GM03348 (cell line): Measurements from ENCODE around the gene GREM1.

Source experiments
- DNase-seq: peaks from one replicate; pipeline ENCODE4 v3.0.0; 2012; ENCODE audit warnings: low spot score

Gene GREM1

DNA sequence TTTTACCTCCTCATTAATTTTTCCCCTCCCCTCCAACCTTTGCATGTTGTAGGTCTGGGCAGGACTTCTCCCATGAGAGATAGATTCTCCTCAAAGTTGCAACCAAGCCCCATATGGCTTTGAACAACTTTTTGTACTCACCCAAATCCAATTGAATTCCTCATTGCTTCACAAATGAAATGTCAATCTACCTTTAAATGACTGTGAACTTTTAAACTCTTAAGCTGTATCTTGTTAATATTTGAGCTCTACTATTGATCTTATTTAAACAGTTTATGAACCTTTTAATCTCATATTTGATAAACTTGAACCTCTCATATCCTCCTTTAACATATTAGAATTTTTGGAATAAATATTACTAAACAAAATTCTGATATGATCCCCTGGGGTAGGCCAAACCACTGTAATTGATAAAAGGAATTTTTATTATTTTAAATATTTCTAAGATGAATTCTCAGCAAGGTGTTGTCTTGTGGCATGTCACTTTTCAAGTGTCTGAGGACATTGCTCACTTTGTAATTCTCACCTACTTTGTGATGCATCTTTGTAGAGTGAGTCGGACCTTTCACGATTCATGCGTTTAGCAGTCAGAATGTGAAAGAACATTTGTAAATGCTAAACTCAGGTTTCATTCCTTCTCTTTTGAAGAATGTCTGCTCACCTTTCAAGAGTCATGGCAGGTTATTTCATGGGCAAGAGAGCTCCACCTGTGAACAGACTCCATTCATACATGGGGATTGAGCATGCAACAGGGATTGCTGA is 23.4 kb upstream of the GREM1 start:
- DNase-seq, result no peak

DNA sequence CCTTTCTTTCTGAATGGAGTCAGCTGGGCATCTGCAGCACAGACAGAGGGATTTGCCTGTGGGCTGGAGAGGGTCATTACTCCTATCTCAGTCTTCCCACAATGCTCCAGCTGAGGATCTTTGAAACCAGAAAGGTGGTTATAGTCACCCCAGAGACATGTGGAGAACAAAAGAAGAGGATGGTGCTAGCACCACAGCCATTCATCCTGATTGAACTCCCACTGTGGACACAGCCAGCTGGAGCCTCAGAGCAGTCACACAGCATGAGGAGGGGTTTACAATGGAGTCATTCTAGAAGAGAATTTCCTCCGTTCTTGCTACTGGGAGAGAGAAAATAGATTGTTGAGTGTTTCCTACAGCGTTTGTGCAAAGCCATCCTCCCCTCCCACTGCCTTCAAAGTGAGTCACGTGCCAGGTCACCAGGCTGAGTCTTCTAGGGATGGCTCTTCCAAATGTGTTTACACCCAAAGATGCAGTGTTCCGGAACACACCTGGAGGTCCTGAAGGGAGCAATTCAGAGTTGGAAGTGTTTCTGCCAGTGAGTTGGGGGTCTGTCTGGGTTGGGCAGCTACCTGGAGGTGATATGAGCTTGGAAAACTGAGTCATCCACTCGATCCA is 18.9 kb upstream of the GREM1 start:
- DNase-seq, result no peak

DNA sequence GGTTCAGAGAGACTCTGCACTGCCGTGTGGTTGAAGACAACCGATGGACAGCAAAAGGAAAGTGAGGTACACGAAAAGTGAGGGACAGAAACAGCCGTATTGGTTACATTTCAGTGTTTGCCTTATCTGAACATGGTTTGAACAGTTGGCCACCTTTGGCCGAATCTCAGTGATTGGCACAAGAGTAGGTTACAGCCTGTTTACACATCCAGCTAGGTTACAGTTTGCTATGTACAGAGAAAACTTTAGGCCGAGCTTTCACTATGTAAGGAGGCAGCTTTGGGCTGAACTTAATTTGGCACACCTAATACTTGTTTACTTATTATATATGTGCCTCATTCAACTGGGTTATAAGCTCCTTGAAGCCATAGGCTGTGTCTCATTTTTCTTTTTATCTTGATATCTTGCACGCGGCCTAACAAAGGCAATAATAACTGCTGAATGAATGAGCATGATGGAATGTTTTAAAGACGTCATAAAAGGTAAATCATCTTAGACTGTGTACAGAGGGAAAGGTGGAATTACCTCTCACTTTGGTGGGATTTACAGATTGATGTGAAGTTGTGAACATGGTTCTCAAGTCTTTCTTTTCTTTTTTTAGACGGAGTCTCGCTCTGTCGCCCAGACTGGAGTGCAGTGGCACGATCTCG is 17.2 kb upstream of the GREM1 start:
- no peak for DNase-seq

DNA sequence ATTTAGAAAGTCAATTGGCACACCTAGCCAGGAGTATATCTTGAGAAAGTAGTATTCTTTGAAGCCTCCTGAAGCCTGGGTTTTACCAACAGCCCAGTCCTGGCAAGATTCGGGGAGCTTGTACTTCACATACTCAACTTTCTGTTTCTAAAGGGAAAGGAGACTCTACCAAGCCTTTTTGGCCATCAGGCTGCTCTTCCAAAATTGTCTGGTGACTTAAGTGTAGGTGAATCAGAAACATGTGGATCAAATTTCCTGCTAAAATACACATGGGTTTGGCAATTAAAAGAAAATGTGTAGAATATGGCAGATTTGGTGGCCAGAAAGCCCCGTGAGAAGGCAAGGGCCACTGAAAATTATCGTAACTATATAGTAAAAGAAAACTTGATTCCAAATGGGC is 15.9 kb upstream of the GREM1 start:
- DNase-seq, result no peak

DNA sequence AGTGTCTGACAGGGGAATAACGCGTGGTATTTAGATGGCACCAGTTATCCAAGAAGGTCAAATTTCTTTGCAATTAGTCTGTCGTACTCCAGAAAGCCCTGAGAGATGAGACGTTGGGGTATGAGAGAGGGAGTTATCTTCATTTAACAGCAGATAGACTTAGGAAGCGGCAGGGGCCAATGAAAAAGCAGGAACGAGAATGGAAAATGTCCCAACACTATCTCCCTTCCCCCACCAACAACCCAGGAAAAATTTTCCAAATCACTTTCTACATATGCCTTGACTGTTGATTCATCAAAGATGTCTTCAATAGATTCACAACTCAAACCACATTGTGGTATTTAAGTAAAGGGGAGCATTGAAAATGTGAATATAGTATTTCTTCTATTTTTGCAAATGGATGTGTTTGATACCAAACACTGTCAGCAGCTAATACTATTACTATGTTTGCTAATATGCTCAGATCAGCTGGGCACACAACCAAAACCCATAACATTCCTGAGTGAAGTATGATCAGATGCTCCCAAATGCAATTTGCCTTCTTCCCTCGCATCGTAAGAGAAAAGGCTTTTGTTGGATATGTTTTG is 13.3 kb upstream of the GREM1 start:
- peak; percentile 59 for DNase-seq

DNA sequence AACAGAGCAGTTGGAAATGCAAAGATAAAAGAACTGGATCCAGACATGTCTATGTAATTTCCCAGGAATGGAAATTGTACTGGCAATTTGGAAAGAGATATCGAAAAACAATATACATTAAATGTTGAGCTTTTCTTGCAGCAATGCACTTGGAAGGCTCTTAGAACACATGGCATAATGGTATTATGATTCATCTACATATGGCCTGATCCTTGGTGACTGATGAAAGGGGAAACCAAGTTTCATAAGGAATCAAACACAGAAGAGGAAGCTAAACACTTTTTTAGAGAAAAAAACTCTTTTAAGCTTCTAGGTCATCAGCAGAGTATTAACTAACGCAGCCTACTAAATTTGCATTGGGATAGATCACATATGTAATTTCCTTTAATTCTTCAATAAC is 12.4 kb upstream of the GREM1 start:
- DNase-seq, result no peak

DNA sequence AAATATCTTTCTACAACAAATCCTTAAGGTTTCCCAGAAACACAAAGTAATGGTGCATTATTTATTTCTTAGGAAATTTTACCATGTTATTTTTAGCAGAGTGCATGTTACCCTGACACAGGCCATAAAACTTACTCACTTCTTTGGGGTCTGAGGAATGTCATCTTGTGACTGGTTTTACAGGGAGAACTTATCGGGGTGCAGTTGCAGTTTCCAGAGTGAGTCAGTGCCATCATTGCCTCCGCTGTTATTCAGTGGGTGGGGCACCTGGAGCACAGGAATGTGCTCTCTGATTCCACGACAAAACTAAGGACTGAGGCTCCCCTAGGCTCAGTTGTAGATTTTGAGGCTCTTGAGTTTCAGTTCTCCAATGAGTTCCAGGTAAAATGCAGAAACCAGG is 11.1 kb upstream of the GREM1 start:
- peak; percentile 68 for DNase-seq

DNA sequence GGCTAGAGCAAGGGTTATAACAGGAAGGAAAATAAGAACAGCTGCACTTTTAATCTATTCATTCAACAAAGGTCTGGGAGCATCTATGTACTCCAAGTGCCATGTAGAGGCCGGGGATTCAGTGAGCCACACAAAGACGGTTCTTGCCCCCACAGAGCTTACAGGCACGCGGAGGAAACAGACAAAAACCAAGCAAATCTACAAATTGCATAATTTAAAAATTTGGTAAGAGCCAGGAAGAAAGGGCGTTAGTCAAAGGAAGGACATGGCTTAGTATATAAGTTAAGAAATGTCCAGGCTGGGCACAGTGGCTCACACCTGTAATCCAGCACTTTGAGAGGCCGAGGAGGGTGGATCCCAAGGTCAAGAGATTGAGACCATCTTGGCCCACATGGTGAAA is 10.4 kb upstream of the GREM1 start:
- no peak for DNase-seq

DNA sequence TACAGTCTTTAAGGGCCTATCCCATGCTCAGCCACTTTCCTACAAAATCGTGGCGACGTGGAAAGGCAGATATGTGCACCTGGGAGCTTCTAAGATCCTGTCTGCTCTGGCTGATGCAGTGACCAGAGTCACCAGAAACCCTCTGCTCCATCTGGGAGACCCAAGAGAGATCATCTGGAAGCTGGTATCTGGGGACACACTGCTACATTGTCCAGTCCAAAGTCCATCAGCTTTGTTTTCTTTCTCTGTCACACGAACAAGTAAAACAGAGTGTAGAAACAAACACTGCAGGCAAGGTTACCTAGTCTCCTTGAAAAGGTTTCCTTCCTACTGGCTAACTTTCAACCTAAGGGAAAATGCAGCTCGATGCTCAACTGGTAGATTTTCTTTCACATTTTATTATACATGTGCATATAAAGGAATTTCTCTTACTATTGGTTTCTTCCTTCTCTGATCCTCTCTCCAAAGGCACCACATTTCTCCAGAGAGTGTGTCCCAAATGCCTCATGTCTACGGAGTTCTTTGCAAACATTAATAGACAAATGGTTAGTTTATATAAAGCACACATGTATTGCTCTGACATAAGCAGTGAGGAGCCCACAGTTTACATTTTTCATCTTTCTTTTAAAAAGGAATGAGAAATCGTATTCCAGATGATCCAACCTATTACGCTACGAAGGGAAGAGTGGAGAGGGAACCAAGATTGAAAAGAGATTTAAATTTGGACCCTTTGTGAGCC is 8.3 kb upstream of the GREM1 start:
- no peak for DNase-seq

DNA sequence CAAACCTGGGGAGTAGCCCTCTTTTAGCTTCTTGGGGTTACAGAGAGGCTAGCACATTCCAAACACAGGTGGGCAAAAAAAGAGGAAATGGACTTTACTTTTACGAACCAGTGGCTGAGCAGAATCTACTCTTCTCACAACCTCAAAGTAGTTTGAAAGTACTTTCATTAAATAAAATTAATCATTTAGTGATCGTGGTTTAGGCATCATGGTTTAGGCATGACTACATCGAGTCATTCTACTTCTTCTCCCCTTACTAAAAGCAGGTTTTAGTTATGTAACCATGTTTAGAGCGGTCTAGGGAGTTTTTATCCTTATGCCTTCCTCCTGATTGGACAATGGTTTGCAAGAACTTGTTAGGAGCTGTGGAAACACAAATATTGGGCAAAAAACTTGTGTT is 2.5 kb upstream of the GREM1 start:
- DNase-seq, result no peak

DNA sequence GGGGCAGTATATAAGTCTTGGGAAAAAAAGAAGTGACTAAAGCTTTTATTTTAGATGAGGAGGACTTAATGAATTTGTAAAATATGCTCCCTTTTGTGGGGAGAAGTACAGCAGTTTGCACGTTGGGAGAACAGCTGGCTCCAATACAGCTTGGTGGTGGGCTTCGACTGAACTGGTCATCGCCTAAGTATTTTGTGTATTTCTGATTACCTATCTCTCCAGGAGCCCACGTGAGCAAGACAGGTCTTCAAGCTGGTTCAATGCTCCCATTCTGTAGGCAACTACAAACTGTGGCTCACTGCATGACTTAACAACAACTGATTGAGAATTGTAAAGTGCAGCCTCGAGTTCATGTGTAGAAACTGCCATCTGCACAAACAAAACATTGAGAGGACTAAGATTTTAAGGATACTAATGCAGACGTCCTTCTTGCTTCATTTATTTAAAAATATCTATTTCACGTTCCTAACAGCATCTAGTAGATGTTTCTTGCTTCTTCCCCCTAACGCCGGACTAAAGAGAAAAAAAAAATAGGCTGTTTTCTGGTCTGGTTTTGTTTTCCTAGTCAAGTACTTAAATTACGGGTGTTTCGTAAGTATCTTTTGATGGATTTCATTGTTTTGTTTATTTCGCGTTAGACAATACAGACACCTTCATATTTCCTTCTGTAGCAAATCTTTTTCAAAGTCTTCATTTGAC is 1.4 kb upstream of the GREM1 start:
- DNase-seq, result no peak

DNA sequence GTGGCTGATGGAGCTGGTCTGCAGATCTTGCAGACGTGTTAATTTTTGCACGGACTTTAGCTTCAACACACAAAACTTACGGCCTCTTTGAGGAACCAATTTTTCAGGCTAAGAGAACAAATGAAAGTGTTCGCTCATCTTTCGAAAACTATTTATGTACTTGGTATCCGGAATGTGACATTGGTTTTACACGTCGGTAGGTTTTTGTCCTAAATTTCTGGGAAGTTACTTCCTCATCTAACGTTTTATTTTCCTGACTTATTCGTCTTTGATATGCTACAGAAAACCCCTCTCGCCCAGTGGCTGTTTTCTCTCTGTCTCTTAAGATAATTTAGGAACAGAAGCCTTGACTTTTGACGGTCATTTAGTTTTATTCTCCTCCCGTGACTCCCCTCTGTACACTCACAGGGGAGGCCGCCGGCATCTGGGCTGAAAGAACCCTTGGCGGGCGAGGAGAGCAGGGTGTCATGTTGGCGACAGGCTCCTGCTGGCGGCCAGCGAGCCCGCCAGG is 834 bp upstream of the GREM1 start:
- DNase-seq, result no peak

DNA sequence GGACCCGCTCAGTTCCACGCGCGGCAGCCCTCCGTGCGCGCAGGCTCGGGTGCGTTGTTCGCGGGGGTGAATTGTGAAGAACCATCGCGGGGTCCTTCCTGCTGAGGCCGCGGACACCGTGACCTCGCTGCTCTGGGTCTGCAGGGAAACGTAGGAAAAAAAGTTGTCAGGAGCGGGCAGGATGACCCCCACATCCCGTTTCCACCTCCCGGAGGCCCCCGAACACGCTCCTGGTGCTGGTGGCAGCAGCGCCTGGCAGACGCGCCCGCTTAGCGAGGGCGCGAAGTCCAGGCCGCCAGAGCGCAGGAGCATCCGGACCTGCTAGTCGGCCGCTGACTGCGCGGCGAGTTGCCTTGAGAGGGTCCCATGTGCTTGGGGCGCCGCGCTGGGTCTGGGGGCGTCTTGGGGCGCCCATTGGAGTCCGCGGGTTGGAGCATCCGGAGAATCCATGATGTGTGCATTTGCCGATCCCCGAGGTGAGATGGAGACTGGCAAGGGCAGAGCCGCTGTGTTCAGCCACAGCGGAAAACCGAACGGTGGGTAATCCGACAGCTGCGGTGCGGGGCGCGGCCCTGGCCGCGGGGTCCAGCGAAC is 520 bp downstream of the GREM1 start:
- peak; percentile 45 for DNase-seq

DNA sequence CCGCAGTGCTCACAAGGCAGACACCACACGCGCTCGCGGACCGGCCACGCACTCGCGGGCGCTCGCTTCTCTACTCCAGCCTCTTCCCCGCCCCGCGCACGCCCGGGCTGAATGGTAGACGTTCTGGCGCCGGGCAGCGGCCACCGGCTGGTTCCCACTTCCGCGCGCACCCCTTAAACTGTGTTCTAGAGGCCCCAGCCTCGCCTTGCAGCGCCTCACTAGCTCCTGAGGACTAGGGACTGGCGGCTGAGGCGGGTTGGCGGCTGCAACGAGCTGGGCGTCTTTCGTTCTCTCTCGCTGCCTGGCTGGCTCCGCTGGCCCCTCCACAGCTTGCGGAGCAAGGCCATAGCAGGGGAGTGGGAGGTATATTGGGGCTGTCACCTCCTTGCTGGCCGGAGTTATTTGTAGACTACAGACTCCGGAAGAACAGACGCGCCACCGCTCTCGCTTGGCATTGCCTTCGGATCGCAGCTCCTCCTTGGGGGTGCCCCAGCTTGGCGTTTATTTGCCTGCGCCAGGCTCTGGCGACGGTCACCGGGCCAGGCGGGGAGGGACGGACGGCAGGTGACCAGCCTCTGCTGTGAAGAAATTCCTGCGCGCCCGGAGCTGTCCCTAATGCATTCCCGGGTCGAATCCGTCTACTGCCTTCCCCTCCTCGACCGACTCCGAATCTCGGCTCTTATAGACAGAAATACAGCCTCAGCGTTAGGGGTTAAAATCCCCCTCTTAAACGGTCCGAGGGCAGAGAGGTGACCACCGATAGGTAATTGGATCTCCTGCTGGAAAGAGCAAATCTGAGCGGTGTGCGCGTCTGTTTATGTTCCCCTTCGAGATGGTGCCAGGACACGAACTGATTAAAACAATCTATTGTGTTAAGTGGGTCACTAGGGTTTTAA is 1.3 kb downstream of the GREM1 start:
- peak; percentile 25 for DNase-seq

DNA sequence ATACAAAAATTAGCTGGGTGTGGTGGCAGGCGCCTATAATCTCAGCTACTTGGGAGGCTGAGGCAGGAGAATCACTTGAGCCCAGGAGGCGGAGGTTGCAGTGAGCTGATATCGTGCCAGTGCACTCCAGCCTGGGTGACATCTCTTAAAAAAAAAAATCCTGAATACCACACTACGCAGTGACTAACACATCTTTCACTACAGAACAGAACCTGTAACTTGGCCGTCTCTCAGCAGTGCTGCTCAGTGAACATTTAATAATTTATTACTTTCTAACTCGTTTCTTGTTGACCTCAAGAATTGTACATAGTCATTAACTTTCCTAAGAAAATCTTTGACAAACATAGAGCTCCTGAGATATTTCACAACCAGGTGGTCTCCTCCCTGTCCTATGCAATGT is 3.8 kb downstream of the GREM1 start:
- no peak for DNase-seq

DNA sequence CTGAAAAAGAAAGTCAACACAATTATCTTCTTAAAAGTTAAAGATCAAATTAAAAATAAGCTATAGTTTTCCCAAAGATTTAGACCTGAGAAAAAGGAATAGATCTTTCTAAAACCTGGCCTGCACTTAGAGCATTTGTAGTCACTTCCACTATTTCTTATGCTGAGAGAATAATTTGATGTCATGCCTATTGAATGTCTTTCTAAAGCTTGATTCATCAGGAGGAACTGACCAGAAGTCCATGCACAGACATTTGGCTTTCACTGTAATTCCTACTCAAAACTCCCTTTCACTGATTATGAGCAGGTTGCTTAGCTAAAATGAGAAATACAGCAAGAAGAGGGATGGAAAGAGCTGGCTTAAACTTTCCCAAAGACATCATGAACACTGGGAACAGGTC is 4.3 kb downstream of the GREM1 start:
- no peak for DNase-seq

DNA sequence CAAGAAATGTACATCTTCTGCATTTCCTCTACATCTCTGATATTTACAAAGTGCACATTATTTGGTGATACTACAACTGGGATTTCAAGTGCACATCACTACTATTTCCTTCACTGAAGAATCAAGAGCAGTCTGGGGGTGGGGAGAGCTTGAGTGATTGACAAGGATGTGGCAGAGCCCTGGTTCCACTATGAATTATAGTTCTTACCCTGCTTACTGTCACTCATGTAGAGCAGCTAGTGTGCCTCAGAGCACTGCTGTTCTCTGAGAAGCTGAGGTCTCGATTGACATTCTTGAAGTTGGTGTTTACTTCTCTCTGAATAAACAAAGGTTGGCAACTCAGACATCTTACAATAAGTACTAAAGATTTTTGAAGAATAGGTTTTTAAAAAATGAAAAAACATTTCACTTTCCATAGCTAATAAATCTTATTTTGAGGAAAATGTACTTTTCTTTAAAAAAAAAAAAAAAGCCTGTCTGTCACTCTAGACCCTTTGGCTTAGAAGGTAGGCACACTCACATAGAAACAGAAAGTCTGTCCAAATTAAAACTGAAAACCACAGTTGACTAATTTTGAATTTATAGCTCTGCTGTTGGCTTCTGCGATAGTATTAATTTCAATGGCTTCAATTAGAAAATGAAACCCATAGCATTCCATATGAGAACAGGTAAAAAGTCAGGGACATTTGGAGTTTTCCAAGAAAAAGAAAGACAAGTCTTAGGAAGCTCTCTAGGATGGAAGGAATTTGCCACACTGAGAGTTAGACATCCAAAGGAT is 5.6 kb downstream of the GREM1 start:
- DNase-seq, result no peak

DNA sequence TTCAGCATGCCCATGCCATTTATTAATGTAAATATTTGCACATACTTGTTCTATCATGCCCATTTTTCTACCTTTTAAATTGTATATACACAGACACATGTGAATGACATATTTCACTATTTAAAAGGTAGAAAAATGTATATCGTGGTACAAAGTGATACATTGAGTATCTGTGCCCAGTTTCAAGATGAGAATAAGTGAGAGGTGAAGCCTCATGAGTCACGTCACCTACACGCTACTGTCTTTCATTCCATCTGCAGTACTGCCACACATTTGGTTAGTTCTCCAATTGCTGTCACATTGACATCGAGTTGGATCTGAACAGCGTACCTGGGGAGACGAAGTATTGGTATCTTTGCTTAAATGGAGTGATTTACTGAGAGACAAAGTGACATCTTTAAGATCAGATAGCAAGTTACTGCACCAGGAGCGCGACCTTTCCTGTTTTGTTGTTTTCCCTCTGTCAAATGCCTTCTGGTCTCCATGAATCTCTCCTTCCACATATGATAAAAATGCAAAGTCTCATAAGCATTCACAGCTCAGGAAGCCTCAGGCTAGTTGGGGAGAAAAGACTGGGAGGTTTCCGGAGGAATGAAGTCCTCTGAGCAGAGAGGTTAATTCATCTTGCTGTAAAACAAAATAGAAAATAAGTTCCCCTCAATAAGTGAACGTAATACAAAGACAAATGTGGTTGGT is 12.0 kb downstream of the GREM1 start:
- DNase-seq, result no peak
